IPS DF 4.7 (cell line): Measurements from ENCODE around the gene ZDHHC20.

ENCODE experiments used
- DNase-seq: peaks from one replicate; pipeline ENCODE4 v3.0.0-alpha.2; 2013; ENCODE audit warnings: low spot score; ENCODE audit errors: extremely low read depth

ZDHHC20 gene

DNA sequence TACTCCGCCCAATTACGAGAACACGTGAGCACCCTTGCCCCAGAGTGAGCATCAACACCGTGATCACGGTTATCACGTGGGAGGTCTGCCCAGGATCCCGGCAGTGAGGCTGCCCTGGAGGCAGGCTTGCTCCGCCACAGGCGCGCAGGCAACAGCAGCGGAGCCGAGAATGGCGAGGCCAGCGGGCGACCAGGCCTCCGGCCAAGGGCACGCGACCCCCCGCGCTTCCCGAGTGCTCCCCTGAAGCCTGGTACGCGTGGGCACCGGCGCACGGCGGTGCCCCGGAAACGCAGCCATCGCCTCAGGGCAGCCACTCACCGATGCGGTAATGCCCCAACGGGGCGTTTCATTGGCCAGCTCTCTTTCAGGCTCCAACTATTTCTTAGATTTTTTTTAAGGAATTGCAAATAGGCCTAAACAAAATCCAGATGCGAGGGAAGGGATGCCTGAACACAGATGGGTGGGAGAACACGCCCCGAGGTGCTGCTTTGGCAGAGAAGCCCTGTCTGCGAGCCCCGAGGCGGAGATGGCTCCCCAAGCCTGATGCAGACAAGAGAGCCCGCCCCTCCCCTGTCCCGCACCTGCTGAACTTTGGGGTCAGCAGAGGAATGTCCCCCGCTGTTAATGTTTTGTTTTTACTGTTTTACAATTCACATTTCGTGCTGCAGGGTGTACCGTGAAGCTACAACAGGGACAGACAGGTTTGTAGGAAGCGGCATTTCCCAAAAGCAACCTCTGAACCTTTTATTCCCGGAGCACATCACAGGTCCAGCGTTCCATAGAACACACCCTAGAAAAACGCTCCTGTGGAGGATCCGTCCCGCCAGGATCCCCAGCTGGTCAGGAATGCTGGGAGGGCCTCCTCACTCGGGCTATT, 132.7 kb downstream of the ZDHHC20 start:
- peak; percentile 75 for DNase-seq

DNA sequence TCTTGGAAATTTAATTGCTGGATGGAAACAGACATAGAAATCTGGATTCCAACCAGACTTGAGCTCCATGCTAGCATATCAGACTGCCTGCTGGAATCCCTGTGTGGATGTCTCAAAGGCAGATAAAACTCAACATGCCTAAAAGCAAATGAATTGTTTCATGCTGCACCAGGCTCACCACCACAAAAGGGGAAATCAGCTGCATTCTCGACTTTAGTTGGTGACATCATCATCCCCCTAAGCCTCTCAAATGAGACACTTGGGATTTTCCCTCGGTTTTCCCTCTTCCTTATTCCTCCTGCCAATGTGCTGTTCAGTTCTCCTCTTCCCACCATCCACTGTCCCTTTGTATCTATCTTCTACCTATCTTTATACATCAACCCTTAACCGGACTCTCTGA, 134.3 kb downstream of the ZDHHC20 start:
- DNase-seq, result no peak

DNA sequence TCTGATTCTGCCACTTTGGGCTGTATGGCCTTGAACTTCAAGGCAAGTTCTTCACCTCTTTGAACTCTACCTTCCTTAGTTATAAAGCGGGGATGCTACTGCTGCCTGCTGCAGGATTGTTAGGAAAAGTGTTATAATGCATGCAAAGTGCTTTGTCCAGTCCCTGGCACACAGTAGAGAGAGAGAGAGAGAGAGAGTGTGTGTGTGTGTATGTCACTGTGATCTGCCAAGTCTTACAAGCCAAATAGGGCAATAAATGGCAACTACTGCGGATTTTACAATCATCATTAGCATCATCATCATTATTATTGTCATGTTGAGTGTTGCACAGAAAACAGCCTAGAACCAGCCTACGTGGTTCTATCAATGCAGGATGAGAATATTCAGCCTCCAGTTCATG, 136.1 kb downstream of the ZDHHC20 start:
- DNase-seq, result no peak
